ENCODE results near the gene EVI5L.

The EVI5L gene

DNA sequence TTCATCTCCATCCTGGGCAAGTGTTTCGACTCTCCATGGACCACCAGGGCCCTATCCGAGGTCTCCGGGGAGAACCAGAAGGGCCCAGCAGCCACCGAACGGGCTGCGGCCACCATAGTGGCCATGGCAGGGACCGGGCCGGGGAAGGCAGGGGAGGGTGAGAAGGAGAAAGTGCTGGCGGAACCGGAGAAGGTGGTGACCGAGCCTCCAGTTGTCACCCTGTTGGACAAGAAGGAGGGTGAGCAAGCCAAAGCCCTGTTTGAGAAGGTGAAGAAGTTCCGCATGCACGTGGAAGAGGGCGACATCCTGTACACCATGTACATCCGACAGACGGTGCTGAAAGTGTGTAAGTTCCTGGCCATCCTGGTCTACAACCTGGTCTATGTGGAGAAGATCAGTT lies 68.9 kb downstream of the EVI5L start:
- DNase-seq (ENCODE audit: low spot score), result no peak

DNA sequence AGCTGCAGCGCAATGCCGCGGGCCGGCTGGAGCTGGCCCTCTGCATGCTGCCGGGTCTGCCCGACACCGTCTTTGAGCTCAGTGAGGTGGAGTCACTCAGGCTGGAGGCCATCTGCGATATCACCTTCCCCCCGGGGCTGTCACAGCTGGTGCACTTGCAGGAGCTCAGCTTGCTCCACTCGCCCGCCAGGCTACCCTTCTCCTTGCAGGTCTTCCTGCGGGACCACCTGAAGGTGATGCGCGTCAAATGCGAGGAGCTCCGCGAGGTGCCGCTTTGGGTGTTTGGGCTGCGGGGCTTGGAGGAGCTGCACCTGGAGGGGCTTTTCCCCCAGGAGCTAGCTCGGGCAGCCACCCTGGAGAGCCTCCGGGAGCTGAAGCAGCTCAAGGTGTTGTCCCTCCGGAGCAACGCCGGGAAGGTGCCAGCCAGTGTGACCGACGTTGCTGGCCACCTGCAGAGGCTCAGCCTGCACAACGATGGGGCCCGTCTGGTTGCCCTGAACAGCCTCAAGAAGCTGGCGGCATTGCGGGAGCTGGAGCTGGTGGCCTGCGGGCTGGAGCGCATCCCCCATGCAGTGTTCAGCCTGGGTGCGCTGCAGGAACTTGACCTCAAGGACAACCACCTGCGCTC lies 69.8 kb downstream of the EVI5L start:
- DNase-seq (ENCODE audit: low spot score), result no peak

- DNase-seq (ENCODE audit: low spot score), result no peak
Observed at GRCh38 chr19:7900401-7900870, 70.4 kb downstream of the EVI5L start.

GRCh38 chr19:7900931-7901330 lies 70.9 kb downstream of the EVI5L start:
- no peak for DNase-seq (ENCODE audit: low spot score)

GRCh38 chr19:7901337-7901736 lies 71.3 kb downstream of the EVI5L start:
- no peak for DNase-seq (ENCODE audit: low spot score)

DNA sequence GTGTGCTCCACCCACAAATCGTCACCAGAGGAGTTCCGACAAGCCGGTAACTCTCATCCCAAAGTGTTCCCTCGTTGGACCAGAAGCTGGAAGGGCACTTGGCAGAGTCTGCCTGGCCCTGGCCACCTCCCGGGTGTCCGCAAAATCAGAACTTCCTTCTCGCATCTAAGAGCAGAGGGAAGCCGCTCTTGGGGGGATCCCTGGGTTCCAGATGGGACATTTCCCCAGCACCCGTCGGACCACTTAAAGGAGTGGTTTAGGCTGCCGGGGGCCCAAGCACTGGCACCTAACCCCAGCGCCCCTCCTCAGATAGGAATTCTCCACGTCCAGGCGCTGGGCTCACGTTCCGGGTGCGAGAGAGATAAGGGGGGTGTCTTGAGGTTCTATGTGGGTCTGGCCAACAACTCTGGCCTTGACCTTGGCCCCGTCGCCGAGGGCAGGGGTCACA lies 72.8 kb downstream of the EVI5L start:
- no peak for DNase-seq (ENCODE audit: low spot score)

- DNase-seq (ENCODE audit: low spot score), result peak; percentile 99
Observed at GRCh38 chr19:7903244-7904073, 73.4 kb downstream of the EVI5L start, which contains the start of gene MAP2K7. MAP2K7 (plus strand) TSS chr19:7903877; CDS start chr19:7903945, 68 bp downstream.

DNA sequence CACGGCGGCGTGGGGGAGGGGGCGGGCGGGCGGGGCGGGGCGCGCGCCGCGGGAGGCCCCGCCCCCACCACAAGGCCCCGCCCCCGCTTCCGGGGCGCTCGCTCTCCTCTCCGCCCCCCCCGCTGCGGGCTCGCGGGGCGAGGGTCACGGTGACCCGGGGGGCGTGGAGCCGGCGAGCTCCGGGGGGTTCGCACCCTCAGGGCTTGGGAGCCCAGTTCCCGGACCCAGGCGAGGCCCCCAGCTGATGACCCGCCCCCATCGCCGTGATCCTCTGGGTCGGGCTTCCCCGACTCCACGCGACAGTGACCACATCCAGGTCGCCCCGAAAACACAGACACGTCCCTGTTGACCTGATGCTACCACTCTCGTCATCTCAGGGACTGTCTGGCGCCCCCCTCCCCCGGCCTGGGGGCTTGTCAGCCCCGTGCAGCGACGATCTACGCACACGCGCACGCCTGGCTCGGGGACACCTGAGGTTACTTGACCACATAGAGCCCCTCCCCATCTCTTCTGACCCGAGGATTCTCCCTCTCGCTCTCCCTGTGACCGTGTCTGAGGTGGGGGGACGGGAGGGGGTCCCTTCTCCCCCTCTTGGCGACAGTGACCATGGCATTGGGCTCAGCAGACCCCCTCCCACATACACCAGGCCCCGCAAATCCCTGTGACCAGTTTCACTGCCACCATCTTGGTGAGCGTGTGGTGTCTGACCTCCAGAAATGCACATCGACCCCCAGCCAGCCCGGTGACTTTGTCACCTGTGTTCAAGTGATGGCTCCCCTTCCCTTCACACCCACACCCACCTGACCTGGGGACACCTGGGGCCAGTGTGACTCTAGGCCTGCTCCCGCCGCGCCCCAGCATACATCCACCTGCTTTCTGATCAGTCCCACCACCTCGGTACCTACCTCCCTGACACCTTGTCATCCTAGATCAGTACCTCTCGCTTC lies 74.3 kb downstream of the EVI5L start:
- no peak for DNase-seq (ENCODE audit: low spot score)

GRCh38 chr19:7905268-7905667 lies 75.2 kb downstream of the EVI5L start:
- no peak for DNase-seq (ENCODE audit: low spot score)

DNA sequence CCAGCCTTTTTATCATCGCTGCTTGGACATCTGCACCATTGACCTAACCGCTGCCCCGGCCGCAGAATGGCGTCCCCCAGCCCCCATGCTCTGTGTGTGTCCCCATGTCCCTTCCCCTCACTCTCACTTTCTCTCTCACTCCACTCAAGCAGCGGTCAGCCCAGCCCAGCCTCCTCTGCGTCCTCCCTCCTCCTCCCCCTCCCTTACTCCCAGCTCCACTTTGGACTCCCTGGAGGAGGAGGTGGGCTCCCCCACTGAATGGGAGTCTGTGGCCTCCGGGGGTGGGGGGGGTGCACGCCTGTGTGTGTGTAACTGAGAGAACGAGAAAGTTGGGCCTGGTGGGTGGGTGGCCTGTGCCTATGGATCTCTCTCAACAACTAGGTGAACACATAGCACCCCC lies 75.8 kb downstream of the EVI5L start:
- DNase-seq (ENCODE audit: low spot score), result no peak

DNA sequence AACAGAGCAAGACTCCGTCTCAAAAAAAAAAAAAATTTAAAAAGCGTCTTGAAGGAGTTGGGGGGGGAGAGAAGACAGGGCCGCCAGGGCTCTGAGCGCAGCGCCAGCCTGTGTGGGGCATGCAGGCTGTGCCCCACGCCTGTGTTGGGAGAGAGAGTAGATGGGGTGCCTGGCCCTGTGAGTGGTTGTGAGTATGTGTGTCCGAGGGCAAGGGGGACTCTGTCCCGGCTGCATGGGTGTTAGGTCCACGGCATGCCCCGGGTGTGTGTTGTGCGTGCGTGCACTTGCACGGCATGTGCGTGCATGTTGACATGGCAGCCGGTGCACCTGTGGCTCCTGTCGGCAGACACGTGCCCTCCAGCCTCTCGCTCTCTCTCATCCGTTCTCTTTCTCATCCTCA lies 77.1 kb downstream of the EVI5L start:
- DNase-seq (ENCODE audit: low spot score), result no peak

- no peak for DNase-seq (ENCODE audit: low spot score)
Observed at GRCh38 chr19:7907544-7907943, 77.5 kb downstream of the EVI5L start.

- DNase-seq (ENCODE audit: low spot score), result no peak
Observed at GRCh38 chr19:7908078-7908699, 78.2 kb downstream of the EVI5L start.

GRCh38 chr19:7908742-7909461 lies 78.9 kb downstream of the EVI5L start:
- no peak for DNase-seq (ENCODE audit: low spot score)

DNA sequence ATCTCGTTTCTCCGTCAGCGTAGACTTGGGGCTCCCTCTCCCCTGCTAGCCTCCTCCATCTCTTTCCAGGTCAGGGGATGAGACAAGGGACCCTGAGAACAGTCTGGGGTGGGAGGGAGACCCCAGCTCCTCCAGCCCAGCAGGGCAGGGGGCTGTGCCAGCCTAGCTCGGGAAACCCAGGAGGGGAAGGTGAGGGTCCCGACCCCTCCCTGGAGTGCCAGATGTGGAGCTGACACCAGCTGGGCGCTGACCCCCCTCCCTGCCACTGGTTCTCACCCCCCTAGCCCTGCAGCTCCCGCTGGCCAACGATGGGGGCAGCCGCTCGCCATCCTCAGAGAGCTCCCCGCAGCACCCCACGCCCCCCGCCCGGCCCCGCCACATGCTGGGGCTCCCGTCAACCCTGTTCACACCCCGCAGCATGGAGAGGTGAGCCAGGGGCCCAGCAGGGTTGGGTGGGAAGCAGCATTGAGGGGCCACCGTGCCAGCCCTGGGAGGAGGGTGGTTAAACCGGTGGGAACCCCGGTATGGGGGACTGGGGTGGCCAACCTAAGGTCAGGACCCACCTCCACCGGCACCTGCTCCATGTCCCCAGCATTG lies 79.6 kb downstream of the EVI5L start:
- DNase-seq (ENCODE audit: low spot score), result no peak

GRCh38 chr19:7910321-7911161 lies 80.5 kb downstream of the EVI5L start:
- no peak for DNase-seq (ENCODE audit: low spot score)

GRCh38 chr19:7911508-7912143 lies 81.6 kb downstream of the EVI5L start:
- no peak for DNase-seq (ENCODE audit: low spot score)

- DNase-seq (ENCODE audit: low spot score), result no peak
Observed at GRCh38 chr19:7912144-7912696, 82.2 kb downstream of the EVI5L start.

All from globus pallidus (tissue), 1 donor.